ENCODE data around the gene COPS2. TPM values are rescaled to one million over a fixed set of nuclear protein-coding genes. Genes with fewer than 3 reads are reported as not detected.
"Not testable (repeated sequence)": the region's sequence is repeated elsewhere in the genome, so short reads cannot be mapped to it uniquely, and the experiment has no call there.

Gene COPS2
- total and polyA plus RNA-seq, 9 donors: 70.4 to 102 (median 90.3) TPM

DNA sequence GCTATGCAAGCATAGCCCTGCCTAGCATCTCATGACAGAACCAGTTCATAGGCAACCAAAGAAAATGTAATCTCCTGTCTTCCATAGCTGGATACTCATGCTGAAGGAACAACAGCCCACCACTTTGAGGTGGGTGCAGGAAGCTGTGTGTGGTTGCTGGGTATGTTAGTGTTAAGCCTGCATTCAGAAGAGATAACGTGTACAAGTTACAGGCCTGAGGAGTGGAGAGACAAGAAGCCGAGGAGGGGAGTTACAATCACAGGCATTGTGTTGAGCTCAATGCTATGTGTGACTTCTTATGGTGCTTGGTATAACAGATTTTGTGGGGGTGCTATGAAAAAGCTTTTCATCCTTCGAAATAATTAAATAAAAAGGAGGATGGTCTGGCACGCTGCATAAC is 66.4 kb downstream of the COPS2 start:
- Histone ChIP-seq H3K27me3 (ENCODE audit: control insufficient read depth, insufficient read depth, low read length) (no peaks in the 10 kb centered on the region), H3K4me3 (ENCODE audit: low read length) (no peak overlapping the region), H3K36me3 (ENCODE audit: control insufficient read depth, insufficient read depth, low read length) (no peaks in the 10 kb centered on the region), H3K27ac (ENCODE audit: low read length) (no peak overlapping the region), H3K4me1 (ENCODE audit: control insufficient read depth, insufficient read depth, low read length) (no peaks in the 10 kb centered on the region), H3K9me3 (replicated peaks; ENCODE audit: control insufficient read depth, low read depth, low read length) (no peaks in the 10 kb centered on the region)
- WGBS (ENCODE audit: insufficient coverage): 75% methylated on average over 3 of the region's 4 CpGs
- DNase-seq: no peak

- Histone ChIP-seq H3K9me3 (replicated peaks; ENCODE audit: control insufficient read depth, low read depth, low read length) (no peaks in the 10 kb centered on the region), H3K27ac (ENCODE audit: low read length) (no peak overlapping the region), H3K27me3 (ENCODE audit: control insufficient read depth, insufficient read depth, low read length) (no peaks in the 10 kb centered on the region), H3K4me3 (ENCODE audit: low read length) (no peak overlapping the region), H3K36me3 (ENCODE audit: control insufficient read depth, insufficient read depth, low read length) (no peaks in the 10 kb centered on the region), H3K4me1 (ENCODE audit: control insufficient read depth, insufficient read depth, low read length) (no peaks in the 10 kb centered on the region)
- 80% methylated on average over 1 of the region's 5 CpGs for WGBS (ENCODE audit: insufficient coverage)
- DNase-seq: no peak
Measured at GRCh38 chr15:49085696-49086459, 69.5 kb downstream of the COPS2 start.

GRCh38 chr15:49084285-49084570 is 71.2 kb downstream of the COPS2 start:
- no peak overlapping the region for H3K27ac ChIP-seq (ENCODE audit: low read length)
- H3K4me3 ChIP-seq (ENCODE audit: low read length): no peak overlapping the region
- WGBS (ENCODE audit: insufficient coverage): no CpG with 5 or more reads among the region's 3 CpGs
- no peaks in the 10 kb centered on the region for H3K9me3 ChIP-seq (replicated peaks; ENCODE audit: control insufficient read depth, low read depth, low read length)
- no peaks in the 10 kb centered on the region for H3K36me3 ChIP-seq (ENCODE audit: control insufficient read depth, insufficient read depth, low read length)
- no peaks in the 10 kb centered on the region for H3K4me1 ChIP-seq (ENCODE audit: control insufficient read depth, insufficient read depth, low read length)
- no peak for DNase-seq
- H3K27me3 ChIP-seq (ENCODE audit: control insufficient read depth, insufficient read depth, low read length): no peaks in the 10 kb centered on the region

DNA sequence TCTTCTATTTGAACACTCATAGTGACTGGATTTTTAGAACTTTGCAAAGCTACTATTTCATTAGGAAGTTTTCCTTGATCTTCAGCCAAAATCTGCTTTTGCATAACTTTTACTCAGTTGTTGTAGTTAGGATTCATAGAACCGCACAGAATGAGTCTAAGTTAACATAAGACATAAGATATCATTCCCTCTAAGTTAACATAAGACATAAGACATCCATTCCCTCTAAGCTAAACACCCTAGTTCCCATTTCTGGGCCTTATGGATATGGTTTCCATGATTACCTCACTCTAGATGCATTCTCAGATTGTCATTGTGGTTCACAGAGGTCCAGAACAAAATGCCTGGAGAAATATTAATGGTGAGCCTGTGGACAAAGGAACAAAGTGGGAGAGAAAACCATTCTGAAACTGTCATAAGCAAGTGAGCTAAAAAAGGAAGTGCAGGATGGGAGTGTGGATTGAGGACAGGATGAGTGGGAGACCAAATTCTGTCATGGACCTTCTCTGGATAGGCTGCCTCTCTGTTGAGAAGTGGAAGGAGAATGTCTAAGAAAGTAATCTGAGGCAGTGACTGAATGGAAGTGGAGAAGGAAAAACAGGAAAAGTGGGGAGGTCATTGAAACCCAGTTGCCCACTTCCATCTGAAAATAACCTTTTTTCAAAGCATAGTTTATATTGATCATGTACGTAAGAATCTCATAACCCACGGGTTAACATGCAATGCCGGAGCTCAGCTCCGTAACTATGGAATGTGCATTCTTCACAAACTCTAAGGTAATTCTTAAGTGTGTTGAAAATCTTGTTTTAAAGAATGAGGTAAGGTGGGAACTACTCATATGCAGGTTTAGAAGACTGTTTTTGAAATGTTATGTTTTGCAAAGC is 71.8 kb downstream of the COPS2 start:
- H3K27ac ChIP-seq (ENCODE audit: low read length): no peak overlapping the region
- no peaks in the 10 kb centered on the region for H3K27me3 ChIP-seq (ENCODE audit: control insufficient read depth, insufficient read depth, low read length)
- H3K4me3 ChIP-seq (ENCODE audit: low read length): no peak overlapping the region
- H3K4me1 ChIP-seq (ENCODE audit: control insufficient read depth, insufficient read depth, low read length): no peaks in the 10 kb centered on the region
- DNase-seq: no peak
- H3K9me3 ChIP-seq (replicated peaks; ENCODE audit: control insufficient read depth, low read depth, low read length): no peaks in the 10 kb centered on the region
- H3K36me3 ChIP-seq (ENCODE audit: control insufficient read depth, insufficient read depth, low read length): no peaks in the 10 kb centered on the region
- no CpG with 5 or more reads among the region's 5 CpGs for WGBS (ENCODE audit: insufficient coverage)

DNA sequence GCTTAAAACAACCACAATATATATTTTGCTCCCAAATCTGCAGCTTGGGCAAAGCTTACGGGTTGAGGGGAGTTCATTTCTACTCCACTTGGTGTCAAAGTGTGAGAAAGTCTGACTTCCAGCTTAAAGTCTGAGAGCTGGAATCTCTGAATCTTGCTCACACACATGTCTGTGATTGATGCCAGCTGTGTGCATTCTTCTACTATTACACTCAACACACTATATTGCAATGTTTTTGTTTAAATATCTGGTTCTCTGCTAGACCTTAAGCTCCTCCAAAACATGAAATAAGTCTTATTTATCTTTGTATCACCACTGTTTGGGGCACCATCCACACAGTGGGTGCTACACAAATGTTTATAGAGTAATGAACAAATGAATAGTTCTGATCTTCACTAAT is 72.4 kb downstream of the COPS2 start:
- H3K4me1 ChIP-seq (ENCODE audit: control insufficient read depth, insufficient read depth, low read length): no peaks in the 10 kb centered on the region
- no peak overlapping the region for H3K27ac ChIP-seq (ENCODE audit: low read length)
- no peaks in the 10 kb centered on the region for H3K27me3 ChIP-seq (ENCODE audit: control insufficient read depth, insufficient read depth, low read length)
- no peaks in the 10 kb centered on the region for H3K36me3 ChIP-seq (ENCODE audit: control insufficient read depth, insufficient read depth, low read length)
- H3K9me3 ChIP-seq (replicated peaks; ENCODE audit: control insufficient read depth, low read depth, low read length): no peaks in the 10 kb centered on the region
- no peak overlapping the region for H3K4me3 ChIP-seq (ENCODE audit: low read length)
- no peak for DNase-seq
- no CpG with 5 or more reads among the region's 1 CpG for WGBS (ENCODE audit: insufficient coverage)

- Histone ChIP-seq H3K4me3 (ENCODE audit: low read length) (no peak overlapping the region), H3K36me3 (ENCODE audit: control insufficient read depth, insufficient read depth, low read length) (no peaks in the 10 kb centered on the region), H3K4me1 (ENCODE audit: control insufficient read depth, insufficient read depth, low read length) (no peaks in the 10 kb centered on the region), H3K27ac (ENCODE audit: low read length) (no peak overlapping the region), H3K9me3 (replicated peaks; ENCODE audit: control insufficient read depth, low read depth, low read length) (no peaks in the 10 kb centered on the region), H3K27me3 (ENCODE audit: control insufficient read depth, insufficient read depth, low read length) (no peaks in the 10 kb centered on the region)
- DNase-seq: no peak
- WGBS (ENCODE audit: insufficient coverage): 88% methylated on average over 20 of the region's 23 CpGs
Measured at GRCh38 chr15:49079340-49080039, 75.9 kb downstream of the COPS2 start.

DNA sequence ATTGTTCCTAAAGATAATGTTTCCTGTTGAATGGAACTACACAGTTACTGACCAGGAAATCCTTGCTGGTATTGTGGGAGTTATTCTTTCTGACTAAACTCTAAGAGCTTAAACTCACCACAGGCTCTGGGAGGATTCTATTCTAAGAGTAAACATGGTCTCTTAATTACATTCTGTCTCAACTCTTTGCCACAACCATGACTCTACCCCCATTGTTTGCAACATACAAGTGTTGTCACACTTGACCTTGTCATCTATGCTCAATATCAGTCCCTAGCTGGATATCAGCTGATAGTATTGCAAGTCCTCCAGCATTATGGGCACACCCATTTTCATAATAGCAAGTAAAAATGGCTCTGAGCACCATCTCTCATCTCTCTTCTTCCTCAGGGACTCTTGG is 79.5 kb downstream of the COPS2 start:
- DNase-seq: no peak
- no peak overlapping the region for H3K27ac ChIP-seq (ENCODE audit: low read length)
- H3K4me3 ChIP-seq (ENCODE audit: low read length): no peak overlapping the region
- no peaks in the 10 kb centered on the region for H3K4me1 ChIP-seq (ENCODE audit: control insufficient read depth, insufficient read depth, low read length)
- no peaks in the 10 kb centered on the region for H3K9me3 ChIP-seq (replicated peaks; ENCODE audit: control insufficient read depth, low read depth, low read length)
- H3K27me3 ChIP-seq (ENCODE audit: control insufficient read depth, insufficient read depth, low read length): no peaks in the 10 kb centered on the region
- no peaks in the 10 kb centered on the region for H3K36me3 ChIP-seq (ENCODE audit: control insufficient read depth, insufficient read depth, low read length)

GRCh38 chr15:49074589-49075287 is 80.7 kb downstream of the COPS2 start:
- DNase-seq; H3K27me3 ChIP-seq (ENCODE audit: control insufficient read depth, insufficient read depth, low read length); H3K4me1 ChIP-seq (ENCODE audit: control insufficient read depth, insufficient read depth, low read length); H3K9me3 ChIP-seq (replicated peaks; ENCODE audit: control insufficient read depth, low read depth, low read length); H3K27ac ChIP-seq (ENCODE audit: low read length); H3K4me3 ChIP-seq (ENCODE audit: low read length); H3K36me3 ChIP-seq (ENCODE audit: control insufficient read depth, insufficient read depth, low read length): not testable (repeated sequence)
- WGBS (ENCODE audit: insufficient coverage): no CpG with 5 or more reads among the region's 6 CpGs

All from muscle of leg (tissue), 11 donors.